Breast epithelium (tissue), 4 donors: ENCODE measurements around the gene PDCL3. TPM values are rescaled to one million over a fixed set of nuclear protein-coding genes. Genes with fewer than 3 reads are reported as not detected.

Experiments used
- DNase-seq, 2 donors: peaks; one replicate each; pipeline ENCODE4 v3.0.0-alpha.2; 2019; ENCODE audit warnings: low spot score in 2 of 2
- H3K27ac ChIP-seq, 2 donors: fragments of 200-600 bp; sonication (generic) in 1 of 2; one replicate each; pipeline ENCODE4 v1.5.1; 2016 to 2019; ENCODE audit warnings: mild to moderate bottlenecking in 1 of 2
- H3K27me3 ChIP-seq, 2 donors: fragments of 200-600 bp; sonication (generic) in 1 of 2; one replicate each; pipeline versions ENCODE4 v1.5.1 to v1.6.0; 2017 to 2019; ENCODE audit warnings: control low read depth in 1 of 2, mild to moderate bottlenecking in 1 of 2
- H3K36me3 ChIP-seq: fragments of 200-600 bp; one replicate; pipeline ENCODE4 v1.5.1; 2019
- H3K4me1 ChIP-seq, 2 donors: fragments of 200-600 bp; sonication (generic); one replicate each; pipeline ENCODE4 v1.5.1; 2016 to 2019; ENCODE audit warnings: control low read depth in 1 of 2
- H3K4me3 ChIP-seq, 3 donors: fragments of 200-600 bp; sonication (generic); 1 replicate in 2 of 3; 2 replicates in 1 of 3; pipeline ENCODE4 v1.5.1; 2016 to 2019; ENCODE audit warnings: mild to moderate bottlenecking in 3 of 3, moderate library complexity in 2 of 3
- H3K9me3 ChIP-seq, 2 donors: fragments of 200-600 bp; sonication (generic) in 1 of 2; one replicate each; pipeline ENCODE4 v1.5.1; 2016 to 2019; ENCODE audit warnings: control low read depth in 1 of 2
- CTCF ChIP-seq, 3 donors: fragments of 450-650 bp; IDR thresholded peaks; one replicate each; pipeline ENCODE4 v1.5.1; 2016 to 2017; ENCODE audit warnings: antibody characterized with exemption in 3 of 3, mild to moderate bottlenecking in 3 of 3, moderate library complexity in 3 of 3
- POLR2A ChIP-seq: fragments of 450-650 bp; IDR thresholded peaks from one replicate; pipeline ENCODE4 v1.6.1; 2016; ENCODE audit warnings: antibody characterized with exemption, mild to moderate bottlenecking, moderate library complexity
- POLR2AphosphoS5 ChIP-seq, 3 donors: sonication (generic); formaldehyde crosslinking; IDR thresholded peaks; one replicate each; pipeline ENCODE4 v1.6.1; 2017; ENCODE audit warnings: antibody characterized with exemption in 3 of 3
- intact Hi-C: fragments of 100-400 bp; cut with DNase I; formaldehyde crosslinking; loops from one replicate; pipeline ENCODE4 v1.15.1; 2023; ENCODE audit warnings: low total_unique reads
- total RNA-seq, 3 donors: library from RNA; depleted of rRNA; stranded (reverse); fragments of >200 nt; gene quantifications; one replicate each; pipeline ENCODE4 v1.1.0, GENCODE V29; 2016

PDCL3 gene
- total RNA-seq, 3 donors from 2014 or later, result 11.3 to 17.7 (median 14.4) TPM

- H3K36me3 ChIP-seq, result no peaks in the 10 kb centered on the region
- no peak overlapping the region for H3K27ac ChIP-seq
- no peak overlapping the region for H3K4me3 ChIP-seq
- H3K27me3 ChIP-seq, result no peaks in the 10 kb centered on the region
- intact Hi-C loops, result no loop called here
- H3K4me1 ChIP-seq, result no peaks in the 10 kb centered on the region
- TF ChIP-seq POLR2A (no peak), POLR2AphosphoS5 (IDR thresholded peaks at IDR 0.05) (no peak), CTCF (IDR thresholded peaks at IDR 0.05) (no peak)
- no peaks in the 10 kb centered on the region for H3K9me3 ChIP-seq
- DNase-seq, result no peak
These were observed 41.3 kb downstream of the PDCL3 start for GRCh38 chr2:100603948-100604633.

GRCh38 chr2:100606332-100606725, 43.5 kb downstream of the PDCL3 start:
- H3K9me3 ChIP-seq, result no peaks in the 10 kb centered on the region
- H3K27ac ChIP-seq, result no peak overlapping the region
- intact Hi-C loops, result no loop called here
- no peak for TF ChIP-seq POLR2AphosphoS5 (IDR thresholded peaks at IDR 0.05)
- no peak for TF ChIP-seq POLR2A
- no peak for TF ChIP-seq CTCF (IDR thresholded peaks at IDR 0.05)
- no peaks in the 10 kb centered on the region for H3K27me3 ChIP-seq
- no peak for DNase-seq
- no peak overlapping the region for H3K4me3 ChIP-seq
- no peaks in the 10 kb centered on the region for H3K4me1 ChIP-seq
- H3K36me3 ChIP-seq, result no peaks in the 10 kb centered on the region

GRCh38 chr2:100606726-100607343, 44.0 kb downstream of the PDCL3 start:
- Histone ChIP-seq H3K4me3 (no peak overlapping the region), H3K36me3 (no peaks in the 10 kb centered on the region), H3K27me3 (no peaks in the 10 kb centered on the region), H3K9me3 (no peaks in the 10 kb centered on the region), H3K4me1 (no peaks in the 10 kb centered on the region), H3K27ac (no peak overlapping the region)
- peak; percentile 75 to 77 (median 75) for TF ChIP-seq CTCF (IDR thresholded peaks at IDR 0.05)
- TF ChIP-seq POLR2AphosphoS5 (IDR thresholded peaks at IDR 0.05), result peak in 1 of 3 donors; percentile 28
- TF ChIP-seq POLR2A, result no peak
- intact Hi-C loops, result no loop called here
- no peak for DNase-seq

- DNase-seq, result peak; percentile 37 to 60
- Histone ChIP-seq H3K9me3 (no peaks in the 10 kb centered on the region), H3K4me1 (no peaks in the 10 kb centered on the region), H3K27me3 (no peaks in the 10 kb centered on the region), H3K27ac (no peak overlapping the region), H3K4me3 (no peak overlapping the region), H3K36me3 (no peaks in the 10 kb centered on the region)
- no peak for TF ChIP-seq POLR2AphosphoS5 (IDR thresholded peaks at IDR 0.05)
- peak in 2 of 3 donors; percentile 27 to 50 for TF ChIP-seq CTCF (IDR thresholded peaks at IDR 0.05)
- TF ChIP-seq POLR2A, result no peak
- intact Hi-C loops, result loop anchor here (10.0 kb wide), 1 partner anchor 364 kb away; no protein-coding TSS in a partner anchor
These were observed 47.6 kb downstream of the PDCL3 start for GRCh38 chr2:100610381-100610831.
